Neural cell (in vitro differentiated cells): ENCODE results near the gene PTPN1. TPM values are rescaled to one million over a fixed set of nuclear protein-coding genes. Genes with fewer than 3 reads are reported as not detected.

Experiments used
- H2AFZ ChIP-seq: fragments of 200-600, 300-800 bp; sonication (generic), shearing (Covaris generic); 2 replicates; pipeline ENCODE4 v1.6.0; 2014; ENCODE audit warnings: low read depth, mild to moderate bottlenecking, antibody characterized with exemption, low read length, moderate library complexity
- H3F3A ChIP-seq: fragments of 200-600 bp; shearing (Covaris generic); 2 replicates; pipeline ENCODE4 v1.6.1; 2016; ENCODE audit warnings: mild to moderate bottlenecking, moderate library complexity, mixed read lengths, antibody characterized with exemption, low read length; ENCODE audit not compliant: insufficient read depth, poor library complexity, severe bottlenecking
- H3K27ac ChIP-seq: fragments of 200-600, 300-800 bp; sonication (generic), shearing (Covaris generic); 2 replicates; pipeline ENCODE4 v1.5.1; 2014; ENCODE audit warnings: mild to moderate bottlenecking, low read length, moderate library complexity
- H3K27me3 ChIP-seq: fragments of 300-800, 200-600 bp; sonication (generic), shearing (Covaris generic); 2 replicates; pipeline ENCODE4 v1.6.0; 2014; ENCODE audit warnings: mild to moderate bottlenecking, low read depth, low read length, moderate library complexity; ENCODE audit not compliant: insufficient read depth
- H3K36me3 ChIP-seq: fragments of 300-800, 200-600 bp; sonication (generic), shearing (Covaris generic); 2 replicates; pipeline ENCODE4 v1.5.1; 2014; ENCODE audit warnings: mild to moderate bottlenecking, antibody characterized with exemption, low read length, moderate library complexity; ENCODE audit not compliant: insufficient read depth
- H3K4me2 ChIP-seq: fragments of 300-800, 200-600 bp; sonication (generic), shearing (Covaris generic); 2 replicates; pipeline ENCODE4 v1.6.0; 2014; ENCODE audit warnings: mild to moderate bottlenecking, low read length
- H3K4me3 ChIP-seq: fragments of 300-800, 200-600 bp; sonication (generic), shearing (Covaris generic); 2 replicates; pipeline ENCODE4 v1.5.1; 2014; ENCODE audit warnings: mild to moderate bottlenecking, low read length, moderate library complexity
- H3K79me2 ChIP-seq: fragments of 200-600 bp; shearing (Covaris generic); replicated peaks from 2 replicates; pipeline ENCODE4 v1.6.0; 2014; ENCODE audit warnings: mild to moderate bottlenecking, low read length, moderate library complexity; ENCODE audit not compliant: insufficient read depth
- H3K9ac ChIP-seq: fragments of 300-800, 200-600 bp; sonication (generic), shearing (Covaris generic); 2 replicates; pipeline ENCODE4 v1.6.1; 2016; ENCODE audit warnings: mild to moderate bottlenecking, low read length, mixed read lengths
- H3K9me2 ChIP-seq: fragments of 200-600 bp; shearing (Covaris generic); 2 replicates; pipeline ENCODE4 v1.6.1; 2016; ENCODE audit warnings: mild to moderate bottlenecking, low read length, mixed read lengths; ENCODE audit not compliant: insufficient read depth
- H3K9me3 ChIP-seq: fragments of 200-600, 300-800 bp; sonication (generic), shearing (Covaris generic); 2 replicates; pipeline ENCODE4 v1.6.1; 2016; ENCODE audit warnings: mild to moderate bottlenecking, mixed run types, low read length, moderate library complexity, mixed read lengths
- H4K20me1 ChIP-seq: fragments of 200-600 bp; shearing (Covaris generic); 2 replicates; pipeline ENCODE4 v1.6.1; 2016; ENCODE audit warnings: mild to moderate bottlenecking, mixed run types; ENCODE audit not compliant: insufficient read depth
- CTCF ChIP-seq: fragments of 450-650 bp; IDR thresholded peaks from 2 replicates; pipeline ENCODE4 v1.5.1; 2014; ENCODE audit warnings: antibody characterized with exemption, mild to moderate bottlenecking, moderate library complexity; ENCODE audit not compliant: poor library complexity, severe bottlenecking
- EP300 ChIP-seq: fragments of 450-650 bp; conservative IDR thresholded peaks from 2 replicates; pipeline ENCODE4 v1.6.1; 2014; ENCODE audit warnings: antibody characterized with exemption, mild to moderate bottlenecking, moderate library complexity; ENCODE audit not compliant: poor library complexity, severe bottlenecking
- EZH2 ChIP-seq: fragments of 200-600, 300-800 bp; shearing (Covaris generic), sonication (generic); IDR thresholded peaks from 2 replicates; pipeline ENCODE4 v1.6.1; 2014; ENCODE audit warnings: antibody characterized with exemption, low read length, borderline replicate concordance, mild to moderate bottlenecking; ENCODE audit not compliant: insufficient read depth, poor library complexity, severe bottlenecking
- MXI1 ChIP-seq: fragments of 450-650 bp; conservative IDR thresholded peaks from 2 replicates; pipeline ENCODE4 v1.6.1; 2014; ENCODE audit warnings: antibody characterized with exemption, mild to moderate bottlenecking; ENCODE audit not compliant: poor library complexity, severe bottlenecking
- POLR2AphosphoS5 ChIP-seq: IDR thresholded peaks from 2 replicates; pipeline ENCODE4 v1.6.1; 2012
- RAD21 ChIP-seq: fragments of 450-650 bp; conservative IDR thresholded peaks from 2 replicates; pipeline ENCODE4 v1.6.1; 2014; ENCODE audit warnings: antibody characterized with exemption, mild to moderate bottlenecking, moderate library complexity
- REST ChIP-seq: IDR thresholded peaks from 2 replicates; pipeline ENCODE4 v1.6.1; 2012; ENCODE audit warnings: borderline replicate concordance
- SMC3 ChIP-seq: fragments of 450-650 bp; conservative IDR thresholded peaks from 2 replicates; pipeline ENCODE4 v1.6.1; 2014; ENCODE audit warnings: antibody characterized with exemption, mild to moderate bottlenecking, moderate library complexity; ENCODE audit not compliant: poor library complexity
- TAF1 ChIP-seq: IDR thresholded peaks from 2 replicates; pipeline ENCODE4 v1.6.1; 2012; ENCODE audit warnings: low read depth
- polyA plus RNA-seq: library from polyadenylated mRNA; depleted of rRNA; stranded (reverse); fragments of >200 nt; gene quantifications from 2 replicates; pipeline ENCODE4 v1.2.3, GENCODE V29; 2014

Gene PTPN1
- polyA plus RNA-seq, 1 donor from 2014 or later: 48.1 TPM

- no peak overlapping the region for H3K27ac ChIP-seq
- H3K4me2 ChIP-seq: no peak overlapping the region
- no peak overlapping the region for H3K9ac ChIP-seq
- TF ChIP-seq CTCF (no peak), MXI1 (no peak), EP300 (no peak), SMC3 (no peak), RAD21 (no peak), REST (no peak), TAF1 (no peak), POLR2AphosphoS5 (no peak), EZH2 (no peak)
- H2AFZ ChIP-seq: no peak overlapping the region
- no peaks in the 10 kb centered on the region for H3F3A ChIP-seq
- H3K9me3 ChIP-seq: no peaks in the 10 kb centered on the region
- H3K36me3 ChIP-seq: no peaks in the 10 kb centered on the region
- H3K27me3 ChIP-seq: no peaks in the 10 kb centered on the region
- no peaks in the 10 kb centered on the region for H4K20me1 ChIP-seq
- H3K9me2 ChIP-seq: no peaks in the 10 kb centered on the region
- no peak overlapping the region for H3K4me3 ChIP-seq
- no peaks in the 10 kb centered on the region for H3K79me2 ChIP-seq
These were observed 12.0 kb upstream of the PTPN1 start for GRCh38 chr20:50498071-50498776.

- no peak overlapping the region for H2AFZ ChIP-seq
These were observed 10.2 kb upstream of the PTPN1 start for GRCh38 chr20:50499938-50500337.

More at GRCh38 chr20:50499938-50500337, 10.2 kb upstream of the PTPN1 start:
- Histone ChIP-seq H3K36me3 (no peaks in the 10 kb centered on the region), H3K27ac (no peak overlapping the region), H3K27me3 (no peaks in the 10 kb centered on the region), H3K4me3 (no peak overlapping the region), H3K4me2 (no peak overlapping the region), H3F3A (no peaks in the 10 kb centered on the region), H3K79me2 (no peaks in the 10 kb centered on the region), H3K9me2 (no peaks in the 10 kb centered on the region), H3K9me3 (no peaks in the 10 kb centered on the region), H3K9ac (no peak overlapping the region), H4K20me1 (no peaks in the 10 kb centered on the region)
- TF ChIP-seq MXI1: no peak
- no peak for TF ChIP-seq POLR2AphosphoS5
- no peak for TF ChIP-seq CTCF
- TF ChIP-seq RAD21: no peak
- no peak for TF ChIP-seq TAF1
- no peak for TF ChIP-seq EZH2
- TF ChIP-seq EP300: no peak
- TF ChIP-seq REST: no peak
- no peak for TF ChIP-seq SMC3
